ENCODE measurements around the gene EFNB1. TPM values are rescaled to one million over a fixed set of nuclear protein-coding genes. Genes with fewer than 3 reads are reported as not detected.

Gene EFNB1
- total and polyA plus RNA-seq, 2 of the 8 experiments (the other 6 are each of a cell fraction or from before 2014, with no cell fraction given): 2.3 to 5.4 TPM

DNA sequence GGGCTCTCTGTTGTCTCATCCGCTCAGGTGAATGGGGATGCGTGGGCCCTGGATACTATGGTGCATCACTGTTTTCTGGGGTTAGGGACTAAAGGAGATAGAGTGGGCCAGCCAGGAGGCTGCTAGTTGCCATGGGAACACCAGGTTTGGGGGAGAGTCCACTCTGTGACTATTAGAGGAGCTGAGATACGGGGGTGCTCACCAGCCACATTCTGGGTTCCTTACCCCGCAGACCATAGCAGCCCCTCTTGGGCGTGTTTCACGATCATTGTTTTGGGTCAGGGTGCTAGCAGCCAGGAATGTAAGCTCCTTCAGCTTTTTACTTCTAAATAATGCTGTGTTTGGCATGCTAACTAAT is 4.6 kb downstream of the EFNB1 start (continued):
- TF ChIP-seq, protein P1, sequence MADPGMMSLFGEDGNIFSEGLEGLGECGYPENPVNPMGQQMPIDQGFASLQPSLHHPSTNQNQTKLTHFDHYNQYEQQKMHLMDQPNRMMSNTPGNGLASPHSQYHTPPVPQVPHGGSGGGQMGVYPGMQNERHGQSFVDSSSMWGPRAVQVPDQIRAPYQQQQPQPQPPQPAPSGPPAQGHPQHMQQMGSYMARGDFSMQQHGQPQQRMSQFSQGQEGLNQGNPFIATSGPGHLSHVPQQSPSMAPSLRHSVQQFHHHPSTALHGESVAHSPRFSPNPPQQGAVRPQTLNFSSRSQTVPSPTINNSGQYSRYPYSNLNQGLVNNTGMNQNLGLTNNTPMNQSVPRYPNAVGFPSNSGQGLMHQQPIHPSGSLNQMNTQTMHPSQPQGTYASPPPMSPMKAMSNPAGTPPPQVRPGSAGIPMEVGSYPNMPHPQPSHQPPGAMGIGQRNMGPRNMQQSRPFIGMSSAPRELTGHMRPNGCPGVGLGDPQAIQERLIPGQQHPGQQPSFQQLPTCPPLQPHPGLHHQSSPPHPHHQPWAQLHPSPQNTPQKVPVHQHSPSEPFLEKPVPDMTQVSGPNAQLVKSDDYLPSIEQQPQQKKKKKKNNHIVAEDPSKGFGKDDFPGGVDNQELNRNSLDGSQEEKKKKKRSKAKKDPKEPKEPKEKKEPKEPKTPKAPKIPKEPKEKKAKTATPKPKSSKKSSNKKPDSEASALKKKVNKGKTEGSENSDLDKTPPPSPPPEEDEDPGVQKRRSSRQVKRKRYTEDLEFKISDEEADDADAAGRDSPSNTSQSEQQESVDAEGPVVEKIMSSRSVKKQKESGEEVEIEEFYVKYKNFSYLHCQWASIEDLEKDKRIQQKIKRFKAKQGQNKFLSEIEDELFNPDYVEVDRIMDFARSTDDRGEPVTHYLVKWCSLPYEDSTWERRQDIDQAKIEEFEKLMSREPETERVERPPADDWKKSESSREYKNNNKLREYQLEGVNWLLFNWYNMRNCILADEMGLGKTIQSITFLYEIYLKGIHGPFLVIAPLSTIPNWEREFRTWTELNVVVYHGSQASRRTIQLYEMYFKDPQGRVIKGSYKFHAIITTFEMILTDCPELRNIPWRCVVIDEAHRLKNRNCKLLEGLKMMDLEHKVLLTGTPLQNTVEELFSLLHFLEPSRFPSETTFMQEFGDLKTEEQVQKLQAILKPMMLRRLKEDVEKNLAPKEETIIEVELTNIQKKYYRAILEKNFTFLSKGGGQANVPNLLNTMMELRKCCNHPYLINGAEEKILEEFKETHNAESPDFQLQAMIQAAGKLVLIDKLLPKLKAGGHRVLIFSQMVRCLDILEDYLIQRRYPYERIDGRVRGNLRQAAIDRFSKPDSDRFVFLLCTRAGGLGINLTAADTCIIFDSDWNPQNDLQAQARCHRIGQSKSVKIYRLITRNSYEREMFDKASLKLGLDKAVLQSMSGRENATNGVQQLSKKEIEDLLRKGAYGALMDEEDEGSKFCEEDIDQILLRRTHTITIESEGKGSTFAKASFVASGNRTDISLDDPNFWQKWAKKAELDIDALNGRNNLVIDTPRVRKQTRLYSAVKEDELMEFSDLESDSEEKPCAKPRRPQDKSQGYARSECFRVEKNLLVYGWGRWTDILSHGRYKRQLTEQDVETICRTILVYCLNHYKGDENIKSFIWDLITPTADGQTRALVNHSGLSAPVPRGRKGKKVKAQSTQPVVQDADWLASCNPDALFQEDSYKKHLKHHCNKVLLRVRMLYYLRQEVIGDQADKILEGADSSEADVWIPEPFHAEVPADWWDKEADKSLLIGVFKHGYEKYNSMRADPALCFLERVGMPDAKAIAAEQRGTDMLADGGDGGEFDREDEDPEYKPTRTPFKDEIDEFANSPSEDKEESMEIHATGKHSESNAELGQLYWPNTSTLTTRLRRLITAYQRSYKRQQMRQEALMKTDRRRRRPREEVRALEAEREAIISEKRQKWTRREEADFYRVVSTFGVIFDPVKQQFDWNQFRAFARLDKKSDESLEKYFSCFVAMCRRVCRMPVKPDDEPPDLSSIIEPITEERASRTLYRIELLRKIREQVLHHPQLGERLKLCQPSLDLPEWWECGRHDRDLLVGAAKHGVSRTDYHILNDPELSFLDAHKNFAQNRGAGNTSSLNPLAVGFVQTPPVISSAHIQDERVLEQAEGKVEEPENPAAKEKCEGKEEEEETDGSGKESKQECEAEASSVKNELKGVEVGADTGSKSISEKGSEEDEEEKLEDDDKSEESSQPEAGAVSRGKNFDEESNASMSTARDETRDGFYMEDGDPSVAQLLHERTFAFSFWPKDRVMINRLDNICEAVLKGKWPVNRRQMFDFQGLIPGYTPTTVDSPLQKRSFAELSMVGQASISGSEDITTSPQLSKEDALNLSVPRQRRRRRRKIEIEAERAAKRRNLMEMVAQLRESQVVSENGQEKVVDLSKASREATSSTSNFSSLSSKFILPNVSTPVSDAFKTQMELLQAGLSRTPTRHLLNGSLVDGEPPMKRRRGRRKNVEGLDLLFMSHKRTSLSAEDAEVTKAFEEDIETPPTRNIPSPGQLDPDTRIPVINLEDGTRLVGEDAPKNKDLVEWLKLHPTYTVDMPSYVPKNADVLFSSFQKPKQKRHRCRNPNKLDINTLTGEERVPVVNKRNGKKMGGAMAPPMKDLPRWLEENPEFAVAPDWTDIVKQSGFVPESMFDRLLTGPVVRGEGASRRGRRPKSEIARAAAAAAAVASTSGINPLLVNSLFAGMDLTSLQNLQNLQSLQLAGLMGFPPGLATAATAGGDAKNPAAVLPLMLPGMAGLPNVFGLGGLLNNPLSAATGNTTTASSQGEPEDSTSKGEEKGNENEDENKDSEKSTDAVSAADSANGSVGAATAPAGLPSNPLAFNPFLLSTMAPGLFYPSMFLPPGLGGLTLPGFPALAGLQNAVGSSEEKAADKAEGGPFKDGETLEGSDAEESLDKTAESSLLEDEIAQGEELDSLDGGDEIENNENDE (IDR thresholded peaks at IDR 0.05; ENCODE audit: insufficient replicate concordance, low read length): no peak
- no peak for TF ChIP-seq KDM5A (IDR thresholded peaks at IDR 0.05; ENCODE audit: low read length)
- TF ChIP-seq EGR1 (IDR thresholded peaks at IDR 0.05; ENCODE audit: borderline replicate concordance, low read depth, low read length): no peak
- no peak for TF ChIP-seq JUN (IDR thresholded peaks at IDR 0.05; ENCODE audit: low read depth, low read length)
- TF ChIP-seq SIRT6 (IDR thresholded peaks at IDR 0.05; ENCODE audit: low read length): no peak
- TF ChIP-seq HDAC6 (IDR thresholded peaks at IDR 0.05; ENCODE audit: low read depth, low read length): no peak
- no peak for TF ChIP-seq RAD21 (IDR thresholded peaks at IDR 0.05 in 1 of 2, conservative IDR thresholded peaks at IDR 0.05 in 1 of 2; ENCODE audit: low read depth in 2 of 2, low read length in 2 of 2)
- TF ChIP-seq, protein P2, sequence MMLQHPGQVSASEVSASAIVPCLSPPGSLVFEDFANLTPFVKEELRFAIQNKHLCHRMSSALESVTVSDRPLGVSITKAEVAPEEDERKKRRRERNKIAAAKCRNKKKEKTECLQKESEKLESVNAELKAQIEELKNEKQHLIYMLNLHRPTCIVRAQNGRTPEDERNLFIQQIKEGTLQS (IDR thresholded peaks at IDR 0.05; ENCODE audit: insufficient read depth, low read depth, low read length): no peak
- TF ChIP-seq SUZ12 (IDR thresholded peaks at IDR 0.05; ENCODE audit: low read length): no peak
- TF ChIP-seq CBX5 (IDR thresholded peaks at IDR 0.05; ENCODE audit: low read depth, low read length): no peak
- no peak for TF ChIP-seq NRF1 (IDR thresholded peaks at IDR 0.05; ENCODE audit: low read depth, low read length)
- TF ChIP-seq CBX8 (IDR thresholded peaks at IDR 0.05; ENCODE audit: borderline replicate concordance, low read depth, low read length): no peak
